Mesenchymal stem cell (in vitro differentiated cells and primary cell): ENCODE results near the gene ACSL3.

Experiments
- DNase-seq: peaks from one replicate; pipeline ENCODE4 v3.0.0-alpha.2; 2013
- H2AFZ ChIP-seq: one replicate; pipeline ENCODE4 v1.6.1; 2013; ENCODE audit warnings: low read depth, mild to moderate bottlenecking, control low read depth, inconsistent platforms, low read length, moderate library complexity
- H2AK5ac ChIP-seq: 2 replicates; pipeline ENCODE4 v1.6.1; 2013; ENCODE audit warnings: low read length, moderate library complexity, mild to moderate bottlenecking, inconsistent platforms; ENCODE audit not compliant: severe bottlenecking
- H2BK120ac ChIP-seq: one replicate; pipeline ENCODE4 v1.6.1; 2013; ENCODE audit warnings: low read depth, mild to moderate bottlenecking, inconsistent platforms, low read length, moderate library complexity
- H2BK12ac ChIP-seq, 2 experiments: one replicate each; pipeline ENCODE4 v1.6.1; 2013; ENCODE audit warnings: inconsistent platforms in 2 of 2, low read length in 2 of 2, mild to moderate bottlenecking in 2 of 2, moderate library complexity in 2 of 2, control low read depth in 1 of 2
- H2BK15ac ChIP-seq: one replicate; pipeline ENCODE4 v1.6.1; 2013; ENCODE audit warnings: mild to moderate bottlenecking, low read depth, inconsistent platforms; ENCODE audit not compliant: poor library complexity, severe bottlenecking
- H2BK5ac ChIP-seq: 2 replicates; pipeline ENCODE4 v1.6.1; 2013; ENCODE audit warnings: low read depth, mild to moderate bottlenecking, low read length, control low read depth, inconsistent platforms; ENCODE audit not compliant: poor library complexity, severe bottlenecking
- H3K14ac ChIP-seq, 2 experiments: one replicate each; pipeline ENCODE4 v1.6.1; 2013; ENCODE audit warnings: inconsistent platforms in 2 of 2, low read length in 2 of 2, control low read depth in 1 of 2, mild to moderate bottlenecking in 1 of 2, moderate library complexity in 1 of 2
- H3K18ac ChIP-seq, 2 experiments: one replicate each; pipeline ENCODE4 v1.6.1; 2013; ENCODE audit warnings: inconsistent platforms in 2 of 2, low read length in 2 of 2, control low read depth in 1 of 2, low read depth in 1 of 2, mild to moderate bottlenecking in 1 of 2
- H3K23ac ChIP-seq, 2 experiments: one replicate each; pipeline ENCODE4 v1.6.1; 2013; ENCODE audit warnings: inconsistent platforms in 2 of 2, low read length in 2 of 2, mild to moderate bottlenecking in 2 of 2, moderate library complexity in 2 of 2, control low read depth in 1 of 2
- H3K27ac ChIP-seq: 2 replicates; pipeline ENCODE4 v1.5.1; 2013; ENCODE audit warnings: mild to moderate bottlenecking, moderate library complexity, low read length, control low read depth, inconsistent platforms; ENCODE audit not compliant: poor library complexity, severe bottlenecking
- H3K27me3 ChIP-seq, 2 experiments: 2 replicates each; pipeline versions ENCODE4 v1.6.1 to v1.7.0; 2013; ENCODE audit warnings: low read length in 2 of 2, mild to moderate bottlenecking in 2 of 2, moderate library complexity in 2 of 2, control low read depth in 1 of 2, inconsistent platforms in 1 of 2; ENCODE audit not compliant: control insufficient read depth in 1 of 2, insufficient read depth in 1 of 2
- H3K36me3 ChIP-seq, 2 experiments: 2 replicates each; pipeline versions ENCODE4 v1.6.1 to v1.7.0; 2013; ENCODE audit warnings: low read length in 2 of 2, control low read depth in 1 of 2, inconsistent platforms in 1 of 2, low read depth in 1 of 2, mild to moderate bottlenecking in 1 of 2; ENCODE audit not compliant: insufficient read depth in 2 of 2, control insufficient read depth in 1 of 2
- H3K4ac ChIP-seq, 2 experiments: one replicate each; pipeline ENCODE4 v1.6.1; 2013; ENCODE audit warnings: inconsistent platforms in 2 of 2, low read length in 2 of 2, mild to moderate bottlenecking in 2 of 2, moderate library complexity in 2 of 2, control low read depth in 1 of 2, low read depth in 1 of 2
- H3K4me1 ChIP-seq: 2 replicates; pipeline ENCODE4 v1.6.1; 2013; ENCODE audit warnings: low read depth, low read length, control low read depth; ENCODE audit not compliant: control insufficient read depth, insufficient read depth
- H3K4me2 ChIP-seq: 2 replicates; pipeline ENCODE4 v1.6.1; 2013; ENCODE audit warnings: low read length, mild to moderate bottlenecking, inconsistent platforms; ENCODE audit not compliant: poor library complexity, severe bottlenecking
- H3K4me3 ChIP-seq, 2 experiments: 2 replicates each; pipeline versions ENCODE4 v1.5.1 to v1.7.0; 2013; ENCODE audit warnings: low read length in 2 of 2, mild to moderate bottlenecking in 2 of 2, control low read depth in 1 of 2, low read depth in 1 of 2; ENCODE audit not compliant: insufficient read depth in 1 of 2
- H3K79me1 ChIP-seq: replicated peaks from 2 replicates; pipeline ENCODE4 v1.6.1; 2013; ENCODE audit warnings: mild to moderate bottlenecking, control low read depth, low read length, inconsistent platforms; ENCODE audit not compliant: poor library complexity, severe bottlenecking
- H3K9ac ChIP-seq: 2 replicates; pipeline ENCODE4 v1.7.0; 2013; ENCODE audit warnings: mild to moderate bottlenecking, low read length, moderate library complexity
- H3K9me3 ChIP-seq: 2 replicates; pipeline ENCODE4 v1.7.0; 2013; ENCODE audit warnings: mild to moderate bottlenecking, low read length; ENCODE audit not compliant: control insufficient read depth
- H4K8ac ChIP-seq: one replicate; pipeline ENCODE4 v1.6.1; 2013; ENCODE audit warnings: inconsistent platforms, mild to moderate bottlenecking, low read length, moderate library complexity
- H4K91ac ChIP-seq: one replicate; pipeline ENCODE4 v1.6.1; 2013; ENCODE audit warnings: mild to moderate bottlenecking, low read length, inconsistent platforms
- WGBS: methylation state at CpG from one replicate; pipeline ENCODE4 v1.1.7; 2013; ENCODE audit warnings: mixed read lengths; 5-methylcytosine and 5-hydroxymethylcytosine counted together

Gene ACSL3

DNA sequence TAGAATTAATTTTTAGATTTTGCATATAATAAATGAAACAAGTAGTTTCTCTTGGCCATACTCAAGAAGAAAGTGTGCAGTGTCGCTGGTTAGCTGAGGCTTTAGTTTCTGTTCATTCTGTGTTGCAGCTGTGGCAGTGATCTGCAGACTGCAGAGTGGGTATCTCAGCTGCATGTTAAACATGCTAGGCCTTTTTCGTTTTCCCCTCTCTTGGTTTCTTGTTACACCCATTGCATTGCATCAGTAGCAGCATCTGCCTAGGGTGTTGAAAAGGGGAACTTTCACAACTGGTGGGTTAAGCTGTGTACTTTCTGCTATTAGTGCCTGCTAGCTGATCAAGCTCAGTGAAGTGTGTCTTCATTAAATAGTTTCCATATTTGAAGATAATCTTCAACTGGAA, 51.3 kb downstream of the ACSL3 start:
- H3K27ac ChIP-seq, result no peak overlapping the region
- H3K4me2 ChIP-seq, result peak overlapping the region; percentile 19
- no peak overlapping the region for H3K14ac ChIP-seq
- peaks cover 7% of the 10 kb centered on the region for H3K4me1 ChIP-seq
- peak overlapping the region in 1 of 2 experiments; percentile 43 for H3K18ac ChIP-seq
- H3K23ac ChIP-seq, result no peak overlapping the region
- peaks cover 3 to 55% of the 10 kb centered on the region in 2 experiments for H3K36me3 ChIP-seq
- 96% methylated on average over 2 of the region's 2 CpGs for WGBS
- H2BK5ac ChIP-seq, result no peak overlapping the region
- no peaks in the 10 kb centered on the region for H3K27me3 ChIP-seq
- no peak overlapping the region for H2AK5ac ChIP-seq
- no peak overlapping the region for H4K8ac ChIP-seq
- H2BK12ac ChIP-seq, result no peak overlapping the region
- H3K9me3 ChIP-seq, result no peaks in the 10 kb centered on the region
- H3K4me3 ChIP-seq, result no peak overlapping the region
- no peak overlapping the region for H4K91ac ChIP-seq
- no peak overlapping the region for H2AFZ ChIP-seq
- H3K9ac ChIP-seq, result no peak overlapping the region
- DNase-seq, result peak; percentile 23
- no peak overlapping the region for H2BK120ac ChIP-seq
- H3K4ac ChIP-seq, result no peak overlapping the region
- no peak overlapping the region for H2BK15ac ChIP-seq
- peaks cover 15% of the 10 kb centered on the region for H3K79me1 ChIP-seq

DNA sequence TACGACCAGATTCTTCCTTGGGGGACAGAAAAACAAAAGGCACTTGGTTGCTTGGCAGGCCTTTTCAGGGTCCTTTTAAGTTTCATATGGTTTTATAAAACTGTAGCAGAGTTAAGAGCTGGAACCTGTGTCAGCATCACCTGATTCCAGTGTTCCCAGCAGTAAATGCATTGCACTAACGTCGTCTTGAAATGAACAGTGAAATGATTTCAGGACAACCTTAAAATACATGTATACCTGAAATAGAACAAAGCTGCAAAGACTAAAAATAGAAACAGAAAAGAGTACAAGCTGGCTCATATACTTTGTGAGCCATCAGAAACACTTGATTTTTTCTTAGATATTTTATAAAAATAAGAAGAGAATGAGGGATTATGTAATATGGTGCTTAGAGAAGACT, 51.9 kb downstream of the ACSL3 start:
- peaks cover 8% of the 10 kb centered on the region for H3K4me1 ChIP-seq
- no peak overlapping the region for H2AFZ ChIP-seq
- WGBS, result 94% methylated on average over 3 of the region's 3 CpGs
- H3K36me3 ChIP-seq, result peaks cover 3 to 58% of the 10 kb centered on the region in 2 experiments
- H3K23ac ChIP-seq, result no peak overlapping the region
- no peak overlapping the region for H3K9ac ChIP-seq
- H3K4me3 ChIP-seq, result no peak overlapping the region
- no peak overlapping the region for H2BK120ac ChIP-seq
- peaks cover 10% of the 10 kb centered on the region for H3K79me1 ChIP-seq
- H3K4ac ChIP-seq, result no peak overlapping the region
- no peak overlapping the region for H4K8ac ChIP-seq
- H2BK12ac ChIP-seq, result no peak overlapping the region
- H3K27me3 ChIP-seq, result no peaks in the 10 kb centered on the region
- no peak overlapping the region for H3K18ac ChIP-seq
- H4K91ac ChIP-seq, result no peak overlapping the region
- H2BK5ac ChIP-seq, result no peak overlapping the region
- peak overlapping the region; percentile 29 for H3K27ac ChIP-seq
- no peak for DNase-seq
- no peak overlapping the region for H2AK5ac ChIP-seq
- H3K14ac ChIP-seq, result no peak overlapping the region
- no peaks in the 10 kb centered on the region for H3K9me3 ChIP-seq
- H3K4me2 ChIP-seq, result peak overlapping the region; percentile 29
- no peak overlapping the region for H2BK15ac ChIP-seq

DNA sequence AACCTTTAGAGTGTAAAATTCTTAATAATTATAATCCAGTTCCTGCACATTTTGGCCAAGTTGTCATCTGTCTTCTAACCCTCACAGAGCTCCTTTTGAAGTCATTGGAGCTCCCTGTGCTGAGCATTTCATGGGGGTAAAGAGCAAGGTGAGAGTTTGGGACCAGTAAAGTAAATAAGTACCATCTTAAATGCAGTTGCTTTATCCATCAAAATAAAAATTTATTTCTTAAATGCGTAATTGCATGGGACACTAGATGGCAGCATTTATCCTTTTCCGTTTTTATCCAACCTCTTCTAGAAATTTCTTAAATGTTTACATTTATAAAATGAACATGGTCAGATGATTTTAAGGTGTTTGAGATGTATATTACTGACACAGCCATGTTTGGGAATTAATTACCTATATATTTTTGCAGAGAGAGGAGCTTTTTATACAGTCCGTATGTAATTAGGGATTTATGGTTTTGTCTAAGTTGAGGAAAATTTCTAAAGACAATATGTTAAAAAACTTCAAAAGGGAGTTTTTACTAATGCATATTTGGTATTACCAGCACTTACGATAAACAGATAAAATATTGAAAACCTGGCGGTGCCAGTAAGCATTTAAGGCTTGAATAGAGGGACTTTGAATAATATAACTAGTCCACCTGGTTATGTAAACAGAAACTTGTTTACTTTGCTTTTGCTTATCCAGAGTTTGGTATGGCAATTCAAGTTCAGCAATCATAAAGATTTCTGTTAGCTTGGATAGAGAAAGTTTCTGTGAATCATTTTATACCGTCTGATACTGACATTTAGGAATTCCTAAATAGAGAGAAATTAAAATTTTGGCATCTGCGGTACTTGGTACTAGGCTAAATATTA, 54.5 kb downstream of the ACSL3 start:
- H3K27me3 ChIP-seq, result no peaks in the 10 kb centered on the region
- peak; percentile 30 for DNase-seq
- H2BK5ac ChIP-seq, result no peak overlapping the region
- no peak overlapping the region for H4K91ac ChIP-seq
- no peak overlapping the region for H2AFZ ChIP-seq
- H3K36me3 ChIP-seq, result peaks cover 3 to 56% of the 10 kb centered on the region in 2 experiments
- H2BK12ac ChIP-seq, result no peak overlapping the region
- peaks cover 8% of the 10 kb centered on the region for H3K79me1 ChIP-seq
- H2AK5ac ChIP-seq, result no peak overlapping the region
- no peak overlapping the region for H2BK120ac ChIP-seq
- no peak overlapping the region for H3K23ac ChIP-seq
- H3K4me1 ChIP-seq, result peaks cover 10% of the 10 kb centered on the region
- no peak overlapping the region for H2BK15ac ChIP-seq
- no peak overlapping the region for H3K14ac ChIP-seq
- no peaks in the 10 kb centered on the region for H3K9me3 ChIP-seq
- no peak overlapping the region for H4K8ac ChIP-seq
- no peak overlapping the region for H3K27ac ChIP-seq
- H3K9ac ChIP-seq, result peak overlapping the region; percentile 16
- H3K4ac ChIP-seq, result no peak overlapping the region
- H3K18ac ChIP-seq, result no peak overlapping the region
- H3K4me2 ChIP-seq, result no peak overlapping the region
- no peak overlapping the region for H3K4me3 ChIP-seq
- WGBS, result 93% methylated on average over 3 of the region's 7 CpGs

DNA sequence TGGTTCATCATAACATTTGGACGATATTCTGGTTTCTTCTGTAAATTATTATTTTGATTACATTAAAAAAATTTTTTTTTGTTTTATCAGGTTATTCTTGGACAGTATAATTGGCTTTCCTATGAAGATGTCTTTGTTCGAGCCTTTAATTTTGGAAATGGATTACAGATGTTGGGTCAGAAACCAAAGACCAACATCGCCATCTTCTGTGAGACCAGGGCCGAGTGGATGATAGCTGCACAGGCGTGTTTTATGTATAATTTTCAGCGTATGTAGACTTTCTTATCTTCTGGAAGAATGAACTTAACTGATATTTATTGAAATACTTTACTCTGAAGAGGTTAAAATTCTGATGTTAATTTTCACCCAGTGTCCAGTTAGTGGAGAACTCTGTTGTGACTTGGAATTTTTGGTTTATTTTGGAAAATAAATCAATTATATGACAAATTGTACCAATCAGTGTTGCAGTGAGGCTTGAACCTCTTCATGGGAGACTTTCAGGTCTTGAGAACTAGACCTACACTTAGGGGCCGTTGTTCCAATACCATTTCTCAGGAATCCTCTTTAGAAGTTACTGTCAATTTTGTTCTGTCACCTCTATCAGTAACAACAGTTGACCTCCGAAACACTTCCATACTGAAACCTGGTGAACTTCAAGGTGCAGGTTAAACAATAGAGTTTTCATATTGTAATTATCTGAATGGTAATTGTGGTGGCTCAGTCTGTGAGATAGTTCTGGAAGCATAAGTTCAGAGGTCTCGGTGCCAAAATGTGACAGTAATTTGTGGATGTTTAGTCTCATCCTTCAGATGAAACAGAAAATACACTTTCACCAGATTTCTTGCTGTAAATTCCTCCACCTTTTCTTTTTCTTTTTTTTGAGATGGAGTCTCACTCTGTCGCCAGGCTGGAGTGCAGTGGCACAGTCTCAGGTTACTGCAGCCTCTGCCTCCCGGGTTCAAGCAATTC, 55.7 kb downstream of the ACSL3 start:
- H2BK15ac ChIP-seq, result no peak overlapping the region
- H3K4me2 ChIP-seq, result no peak overlapping the region
- 98% methylated on average over 7 of the region's 11 CpGs for WGBS

More for the DNA sequence above, 55.7 kb downstream of the ACSL3 start:
- Histone ChIP-seq H3K36me3 (peaks cover 0 to 56% of the 10 kb centered on the region in 2 experiments), H2AK5ac (no peak overlapping the region), H2BK5ac (no peak overlapping the region), H3K18ac (no peak overlapping the region), H3K14ac (no peak overlapping the region), H4K8ac (no peak overlapping the region), H3K4me3 (no peak overlapping the region), H3K27me3 (no peaks in the 10 kb centered on the region), H3K4me1 (peaks cover 10% of the 10 kb centered on the region), H4K91ac (no peak overlapping the region), H3K27ac (no peak overlapping the region), H3K23ac (no peak overlapping the region), H2AFZ (no peak overlapping the region), H3K9ac (peak overlapping the region; percentile 16), H3K4ac (no peak overlapping the region), H3K9me3 (no peaks in the 10 kb centered on the region), H2BK12ac (no peak overlapping the region), H3K79me1 (peaks cover 6% of the 10 kb centered on the region), H2BK120ac (no peak overlapping the region)
- DNase-seq, result no peak
